ENCODE data around the gene FBXO11. TPM values are rescaled to one million over a fixed set of nuclear protein-coding genes. Genes with fewer than 3 reads are reported as not detected.
A peak's percentile ranks its signal among the peaks of the same experiment; 100 is the strongest.

FBXO11 gene
- total RNA-seq, 4 donors from 2014 or later: 37.3 to 53.8 (median 47.0) TPM

GRCh38 chr2:47869859-47870595, 36.3 kb downstream of the FBXO11 start:
- intact Hi-C loops (cut with DNase I): loop anchor here (5.0 kb wide), 1 partner anchor 32 kb away; no protein-coding TSS in a partner anchor
- H3K9me3 ChIP-seq: no peaks in the 10 kb centered on the region
- H3K4me3 ChIP-seq: no peak overlapping the region
- 72% methylated on average over 2 of the region's 2 CpGs for WGBS
- TF ChIP-seq POLR2A (IDR thresholded peaks at IDR 0.05; ENCODE audit: low read depth) (no peak), CTCF (IDR thresholded peaks at IDR 0.05) (no peak), POLR2AphosphoS5 (IDR thresholded peaks at IDR 0.05) (no peak)
- no peak overlapping the region for H3K27ac ChIP-seq (replicated peaks in 1 of 4)
- no peak for DNase-seq (ENCODE audit: extremely low spot score)
- peaks cover 54 to 80% (median 71%) of the 10 kb centered on the region in 4 donors for H3K4me1 ChIP-seq
- H3K36me3 ChIP-seq: no peaks in the 10 kb centered on the region
- H3K27me3 ChIP-seq: no peaks in the 10 kb centered on the region

GRCh38 chr2:47868611-47869352, 37.5 kb downstream of the FBXO11 start:
- no peak for DNase-seq (ENCODE audit: extremely low spot score)
- intact Hi-C loops (cut with DNase I): loop anchor here (5.0 kb wide), 1 partner anchor 34 kb away; no protein-coding TSS in a partner anchor
- Histone ChIP-seq H3K36me3 (no peaks in the 10 kb centered on the region), H3K27ac (replicated peaks in 1 of 4) (peak overlapping the region in 1 of 4 donors; percentile 57), H3K4me3 (no peak overlapping the region), H3K9me3 (no peaks in the 10 kb centered on the region), H3K4me1 (peaks cover 54 to 86% (median 77%) of the 10 kb centered on the region in 4 donors), H3K27me3 (no peaks in the 10 kb centered on the region)
- WGBS: 80% methylated on average over 7 of the region's 7 CpGs
- TF ChIP-seq POLR2AphosphoS5 (IDR thresholded peaks at IDR 0.05): no peak
- no peak for TF ChIP-seq EP300 (IDR thresholded peaks at IDR 0.05)
- TF ChIP-seq POLR2A (IDR thresholded peaks at IDR 0.05; ENCODE audit: low read depth): no peak
- TF ChIP-seq CTCF (IDR thresholded peaks at IDR 0.05): no peak

DNA sequence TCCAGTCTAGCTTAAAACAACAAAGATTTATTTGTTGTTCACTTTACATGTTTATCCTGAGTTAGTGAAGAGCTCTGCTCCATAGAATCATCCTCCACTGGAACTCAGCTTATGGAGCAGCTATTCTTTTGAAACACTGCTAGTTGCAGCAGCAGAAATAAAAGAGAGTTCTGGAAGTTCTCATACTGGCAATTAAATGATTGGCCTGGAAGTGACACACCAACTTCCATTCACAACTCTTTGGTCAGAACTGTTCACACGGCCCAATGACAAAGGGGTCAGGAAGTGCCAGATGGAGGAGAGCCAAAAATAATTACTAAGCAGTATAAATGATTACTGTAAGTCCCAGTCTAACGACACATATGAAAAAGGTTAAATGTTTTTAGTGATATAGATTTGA, 39.1 kb downstream of the FBXO11 start:
- WGBS: 3% methylated on average over 2 of the region's 2 CpGs
- no peaks in the 10 kb centered on the region for H3K9me3 ChIP-seq
- DNase-seq (ENCODE audit: extremely low spot score): no peak
- peaks cover 50 to 76% (median 69%) of the 10 kb centered on the region in 4 donors for H3K4me1 ChIP-seq
- no peak overlapping the region for H3K4me3 ChIP-seq
- H3K36me3 ChIP-seq: no peaks in the 10 kb centered on the region
- TF ChIP-seq CTCF (IDR thresholded peaks at IDR 0.05) (no peak), POLR2AphosphoS5 (IDR thresholded peaks at IDR 0.05) (peak; percentile 58 to 59)
- H3K27ac ChIP-seq (replicated peaks in 1 of 4): peak overlapping the region; percentile 17 to 57 (median 32)
- H3K27me3 ChIP-seq: no peaks in the 10 kb centered on the region
- intact Hi-C loops (cut with DNase I): loop anchor here (5.0 kb wide), 1 partner anchor 35 kb away; no protein-coding TSS in a partner anchor

DNA sequence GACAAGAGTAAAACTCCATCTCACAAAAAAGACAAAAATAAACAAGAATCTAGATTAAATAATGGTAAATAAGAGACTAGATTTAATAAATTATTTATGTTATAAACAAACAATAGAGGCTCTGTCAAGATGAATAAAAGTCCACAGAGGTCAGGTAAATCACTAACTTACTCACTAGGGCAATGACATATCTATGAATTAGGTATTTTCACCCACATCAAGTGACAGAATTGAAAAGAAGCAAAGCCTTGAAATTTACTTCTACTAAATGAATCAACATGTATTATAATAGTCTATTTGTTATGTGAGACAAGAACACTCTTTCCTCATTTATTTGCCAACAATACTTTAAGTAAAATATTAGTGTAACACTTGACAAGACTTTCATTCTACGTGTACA, 41.7 kb downstream of the FBXO11 start:
- 61% methylated on average over 1 of the region's 1 CpG for WGBS
- Histone ChIP-seq H3K4me1 (peaks cover 36 to 74% (median 55%) of the 10 kb centered on the region in 4 donors), H3K4me3 (no peak overlapping the region), H3K27me3 (no peaks in the 10 kb centered on the region), H3K27ac (replicated peaks in 1 of 4) (no peak overlapping the region), H3K36me3 (no peaks in the 10 kb centered on the region), H3K9me3 (no peaks in the 10 kb centered on the region)
- intact Hi-C loops (cut with DNase I): no loop called here
- TF ChIP-seq POLR2A (IDR thresholded peaks at IDR 0.05; ENCODE audit: low read depth) (no peak), EP300 (IDR thresholded peaks at IDR 0.05) (no peak), CTCF (IDR thresholded peaks at IDR 0.05) (no peak), POLR2AphosphoS5 (IDR thresholded peaks at IDR 0.05) (no peak)
- no peak for DNase-seq (ENCODE audit: extremely low spot score)
